Vagina (tissue), 2 donors: ENCODE results near the gene CREBL2.
"Not testable (repeated sequence)": the region's sequence is repeated elsewhere in the genome, so short reads cannot be mapped to it uniquely, and the experiment has no call there.

ENCODE experiments used
- POLR2A ChIP-seq, 2 donors: fragments of 450-650 bp; IDR thresholded peaks; one replicate each; pipeline ENCODE4 v1.6.1; 2017; ENCODE audit warnings: antibody characterized with exemption in 2 of 2, mild to moderate bottlenecking in 2 of 2, moderate library complexity in 2 of 2
- TF ChIP-seq, protein P1 (sequence below), 3 experiments: fragments of 450-650 bp in 2 of 3; fragments of 200-600 bp in 1 of 3; sonication (generic) in 1 of 3; IDR thresholded peaks; one replicate each; pipeline ENCODE4 v1.5.1; 2017 to 2019; ENCODE audit warnings: antibody characterized with exemption in 3 of 3, mild to moderate bottlenecking in 2 of 3, moderate library complexity in 2 of 3

DNA sequence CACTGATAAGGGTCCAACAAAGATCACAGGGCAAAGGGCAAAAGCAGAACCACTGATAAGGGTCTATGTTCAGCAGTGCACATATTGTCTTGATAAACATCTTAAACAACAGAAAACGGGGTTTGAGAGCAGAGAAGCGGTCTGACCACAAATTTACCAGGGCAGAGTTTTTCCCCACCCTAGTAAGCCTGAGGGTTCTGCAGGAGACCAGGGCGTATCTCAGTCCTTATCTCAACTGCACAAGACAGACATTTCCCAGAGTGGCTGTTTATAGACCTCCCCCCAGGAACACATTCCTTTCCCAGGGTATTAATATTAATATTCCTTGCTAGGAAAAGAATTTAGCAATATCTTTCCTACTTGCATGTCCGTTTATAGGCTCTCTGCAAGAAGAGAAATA is 28.3 kb downstream of the CREBL2 start:
- TF ChIP-seq POLR2A (IDR thresholded peaks at IDR 0.05), result not testable (repeated sequence)
- TF ChIP-seq, protein P1, sequence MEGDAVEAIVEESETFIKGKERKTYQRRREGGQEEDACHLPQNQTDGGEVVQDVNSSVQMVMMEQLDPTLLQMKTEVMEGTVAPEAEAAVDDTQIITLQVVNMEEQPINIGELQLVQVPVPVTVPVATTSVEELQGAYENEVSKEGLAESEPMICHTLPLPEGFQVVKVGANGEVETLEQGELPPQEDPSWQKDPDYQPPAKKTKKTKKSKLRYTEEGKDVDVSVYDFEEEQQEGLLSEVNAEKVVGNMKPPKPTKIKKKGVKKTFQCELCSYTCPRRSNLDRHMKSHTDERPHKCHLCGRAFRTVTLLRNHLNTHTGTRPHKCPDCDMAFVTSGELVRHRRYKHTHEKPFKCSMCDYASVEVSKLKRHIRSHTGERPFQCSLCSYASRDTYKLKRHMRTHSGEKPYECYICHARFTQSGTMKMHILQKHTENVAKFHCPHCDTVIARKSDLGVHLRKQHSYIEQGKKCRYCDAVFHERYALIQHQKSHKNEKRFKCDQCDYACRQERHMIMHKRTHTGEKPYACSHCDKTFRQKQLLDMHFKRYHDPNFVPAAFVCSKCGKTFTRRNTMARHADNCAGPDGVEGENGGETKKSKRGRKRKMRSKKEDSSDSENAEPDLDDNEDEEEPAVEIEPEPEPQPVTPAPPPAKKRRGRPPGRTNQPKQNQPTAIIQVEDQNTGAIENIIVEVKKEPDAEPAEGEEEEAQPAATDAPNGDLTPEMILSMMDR (IDR thresholded peaks at IDR 0.05), result not testable (repeated sequence)
